ENCODE results near the gene CAPN5.

Gene CAPN5

GRCh38 chr11:77121876-77122575 lies 55.3 kb downstream of the CAPN5 start:
- DNase-seq: no peak

DNA sequence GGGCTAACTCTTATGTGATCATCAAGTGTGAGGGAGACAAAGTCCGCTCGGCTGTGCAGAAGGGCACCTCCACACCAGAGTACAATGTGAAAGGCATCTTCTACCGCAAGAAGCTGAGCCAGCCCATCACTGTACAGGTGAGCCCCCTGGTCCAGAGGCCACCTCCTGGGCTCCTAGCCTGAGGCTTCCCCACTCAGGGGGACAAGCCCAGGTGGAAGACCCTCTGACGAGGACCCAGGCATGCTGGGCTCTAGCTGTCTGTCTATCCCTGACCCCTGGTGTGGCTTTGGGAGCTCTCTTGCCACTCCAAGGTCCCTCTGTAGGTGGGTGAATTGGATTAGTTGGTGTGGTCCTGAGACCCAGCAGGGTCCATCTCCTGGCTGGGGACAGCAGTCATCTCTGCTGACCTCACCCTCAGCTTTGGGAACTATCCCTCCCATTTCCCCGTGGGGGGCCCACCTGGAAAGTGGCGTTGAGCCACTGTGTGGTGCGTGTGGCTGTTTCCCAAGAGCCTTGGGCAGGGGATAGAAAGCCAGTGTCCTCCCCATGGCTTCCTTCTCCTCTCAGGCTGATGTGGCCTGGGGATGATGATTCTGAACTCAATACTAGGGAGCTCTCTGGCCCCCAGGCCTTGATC lies 55.9 kb downstream of the CAPN5 start:
- no peak for DNase-seq

DNA sequence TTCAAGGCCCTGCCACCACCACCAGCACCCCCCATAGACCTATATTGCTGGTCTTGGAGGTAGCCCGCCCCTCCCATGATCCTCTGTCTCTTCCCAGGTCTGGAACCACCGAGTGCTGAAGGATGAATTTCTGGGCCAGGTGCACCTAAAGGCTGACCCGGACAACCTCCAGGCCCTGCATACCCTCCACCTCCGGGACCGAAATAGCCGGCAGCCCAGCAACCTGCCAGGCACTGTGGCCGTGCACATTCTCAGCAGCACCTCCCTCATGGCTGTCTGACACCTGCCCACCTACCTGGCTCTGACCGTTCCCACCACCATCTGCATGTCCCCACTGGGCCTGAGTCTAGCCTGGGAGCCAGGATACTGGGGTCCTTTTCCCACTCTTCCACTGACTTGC lies 56.8 kb downstream of the CAPN5 start:
- DNase-seq: no peak

GRCh38 chr11:77124041-77124440 lies 57.3 kb downstream of the CAPN5 start:
- no peak for DNase-seq

DNA sequence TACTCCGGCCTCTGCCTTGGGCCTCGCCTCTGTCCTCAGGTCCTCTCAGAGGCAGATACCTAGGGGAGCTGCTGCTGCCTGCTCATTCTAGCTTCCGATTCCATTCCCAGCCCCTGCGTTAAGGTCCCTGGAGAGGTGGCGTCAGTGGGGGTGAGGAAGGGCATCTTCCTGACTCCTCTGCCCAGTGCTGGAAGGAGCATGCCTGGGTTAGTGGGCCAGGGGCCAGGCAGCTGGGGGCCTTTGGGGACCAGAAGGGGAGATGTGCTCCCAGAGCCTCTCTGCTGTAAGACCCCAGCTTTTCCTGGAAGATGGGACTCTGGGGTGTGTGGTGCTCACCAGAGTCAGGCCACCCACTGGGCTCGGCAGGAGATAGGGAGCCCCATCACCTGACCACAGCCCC lies 57.7 kb downstream of the CAPN5 start:
- DNase-seq: no peak

DNA sequence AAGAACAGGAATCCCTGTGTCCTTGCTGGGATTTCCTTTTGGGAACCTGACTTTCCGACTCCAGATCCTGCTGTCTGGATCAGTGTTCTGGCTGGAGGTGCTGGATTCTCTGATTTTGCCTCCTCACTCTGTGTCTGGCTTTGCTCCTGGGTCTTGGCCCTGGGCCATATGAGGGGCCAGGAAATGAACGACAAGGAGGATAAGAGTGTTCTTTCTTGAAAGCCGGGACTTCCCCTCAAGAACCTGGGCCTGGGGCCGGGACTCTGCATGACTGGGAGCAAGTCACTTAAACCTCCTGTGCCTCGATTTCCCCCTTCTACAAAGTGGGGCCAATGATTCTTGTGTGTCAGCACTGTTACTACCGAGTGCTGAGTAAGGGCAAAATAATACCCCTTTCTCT lies 58.4 kb downstream of the CAPN5 start:
- no peak for DNase-seq

DNA sequence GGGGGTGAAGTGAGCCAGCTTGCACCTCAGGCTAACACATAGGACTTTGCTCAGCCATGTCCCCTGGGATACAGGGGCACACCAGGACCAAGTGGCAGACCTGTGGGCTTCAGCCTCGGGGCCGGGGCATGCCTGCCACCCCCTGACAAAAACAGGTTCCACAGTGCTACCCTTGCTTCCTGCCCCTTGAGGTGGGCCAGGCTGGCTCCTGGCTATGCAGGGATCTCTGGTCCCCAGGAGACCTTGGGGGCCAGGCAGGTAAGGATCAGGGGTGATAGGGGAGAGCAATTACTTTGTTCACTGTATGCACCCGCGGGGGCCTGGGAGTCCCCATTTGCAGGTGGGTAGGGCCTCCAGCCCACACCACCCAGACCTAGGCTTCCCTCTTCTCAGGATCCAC lies 58.9 kb downstream of the CAPN5 start:
- no peak for DNase-seq

DNA sequence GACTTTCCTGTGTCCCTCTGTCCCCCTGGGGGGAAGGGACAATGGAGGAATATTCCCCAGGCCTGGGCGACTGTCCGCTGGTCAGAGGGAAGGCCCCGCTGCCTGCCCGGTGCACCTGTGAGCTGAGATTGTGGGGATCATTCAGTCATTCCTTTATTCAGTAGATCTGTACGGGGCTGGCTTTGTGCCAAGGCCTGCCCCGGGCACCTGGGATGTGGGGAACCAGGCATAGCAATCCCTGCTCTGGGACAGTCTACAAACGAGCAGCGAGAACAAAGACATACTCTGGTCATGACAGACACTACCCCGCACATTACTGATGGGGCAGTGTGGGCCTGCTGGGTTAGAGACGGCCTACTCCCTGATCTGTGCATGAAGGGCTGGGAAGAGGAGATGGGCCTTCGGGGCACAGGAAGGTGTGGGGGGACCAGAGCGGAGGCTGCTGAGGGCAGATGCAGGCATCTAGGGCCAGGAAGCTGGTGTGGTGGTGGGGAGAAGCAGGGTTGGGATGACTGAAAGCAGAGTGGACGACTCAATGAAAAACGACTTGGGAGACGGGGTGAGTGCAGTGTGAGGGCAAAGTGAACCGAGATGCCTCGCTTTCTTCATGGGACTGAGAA lies 59.5 kb downstream of the CAPN5 start:
- no peak for DNase-seq

DNA sequence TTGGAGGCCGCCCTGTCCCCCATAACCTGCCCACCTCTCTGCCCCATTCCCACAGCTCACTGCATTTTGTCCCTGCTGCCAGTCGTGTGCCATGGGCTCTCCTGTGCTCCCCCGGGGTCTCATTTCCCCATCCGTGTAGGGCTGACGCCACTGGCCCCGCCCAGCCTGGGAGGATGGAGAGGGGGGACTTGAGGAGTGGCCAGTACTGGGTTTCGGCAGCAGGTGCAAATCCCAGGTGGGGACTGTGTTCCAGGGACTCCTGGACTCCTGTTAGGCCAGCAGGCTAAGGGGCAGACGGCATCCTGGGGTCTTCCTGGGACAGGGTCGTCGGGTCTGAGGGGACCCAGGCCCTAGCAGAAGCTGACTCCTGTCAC lies 60.1 kb downstream of the CAPN5 start:
- no peak for DNase-seq

- peak; percentile 35 for DNase-seq
These were observed 60.6 kb downstream of the CAPN5 start for GRCh38 chr11:77127235-77127911.

- no peak for DNase-seq
These were observed 61.3 kb downstream of the CAPN5 start, which contains the start of gene MYO7A for GRCh38 chr11:77127920-77128691. Gene MYO7A, plus strand, starts transcription at chr11:77128246. Its CDS starts 2,389 bp downstream, at chr11:77130635.

DNA sequence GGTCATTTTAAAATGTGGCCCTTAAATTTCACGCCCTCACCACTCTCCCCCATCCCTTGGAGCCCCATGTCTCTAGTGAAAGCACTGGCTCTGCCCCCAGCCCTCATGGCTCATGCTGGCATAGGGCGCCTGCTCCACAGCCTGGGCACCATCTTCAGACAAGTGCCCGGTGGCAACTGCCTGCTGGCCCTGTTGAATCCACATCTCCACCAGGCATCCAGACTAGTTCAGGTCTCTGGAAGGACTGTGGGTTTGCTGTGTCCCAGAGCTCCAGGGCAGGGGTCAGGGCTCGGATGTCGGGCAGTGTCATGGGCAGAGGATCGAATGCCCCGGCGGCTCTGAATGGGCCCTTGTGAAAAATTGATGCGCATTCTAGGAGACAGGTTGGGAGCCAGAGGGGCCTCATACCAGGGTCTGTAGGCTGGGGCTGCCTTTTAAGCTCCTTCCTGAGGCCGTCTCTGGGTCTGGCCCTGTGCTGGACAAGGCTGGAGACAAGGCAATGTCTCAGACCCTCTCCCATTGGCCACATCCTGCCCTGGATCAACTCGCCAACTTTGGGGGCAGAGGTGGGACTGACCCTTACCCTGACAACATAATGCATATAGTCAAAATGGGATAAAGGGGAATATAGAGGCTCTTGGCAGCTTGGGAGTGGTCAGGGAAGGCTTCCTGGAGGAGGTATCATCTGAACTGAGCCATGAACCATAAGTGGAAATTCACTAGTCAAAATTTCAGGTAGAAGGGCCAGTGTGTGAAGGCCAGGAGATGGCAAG lies 62.5 kb downstream of the CAPN5 start:
- no peak for DNase-seq

- DNase-seq: no peak
These were observed 63.3 kb downstream of the CAPN5 start for GRCh38 chr11:77129842-77130756.

GRCh38 chr11:77130763-77131513 lies 64.2 kb downstream of the CAPN5 start:
- no peak for DNase-seq

DNA sequence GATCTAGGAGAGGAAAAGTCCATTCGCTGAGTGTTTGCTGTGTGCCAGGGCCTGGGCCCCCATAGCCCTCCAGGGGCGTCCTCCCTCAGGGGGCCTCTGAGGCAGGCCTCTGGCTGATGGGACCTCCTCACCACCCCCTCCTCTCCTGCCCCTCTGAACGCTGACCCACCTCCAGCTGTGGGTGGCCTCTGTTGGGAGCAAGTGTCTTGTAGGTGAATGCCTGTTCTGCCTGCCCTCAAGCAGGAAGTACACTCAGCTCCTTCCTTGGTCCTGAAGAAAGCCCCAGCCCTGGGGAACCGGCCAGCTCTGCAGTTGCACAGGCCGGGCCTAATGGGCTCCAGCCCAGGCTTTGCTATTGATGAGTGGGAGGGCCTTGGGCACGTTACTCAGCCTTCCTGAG lies 64.8 kb downstream of the CAPN5 start:
- DNase-seq: no peak

GRCh38 chr11:77135069-77135468 lies 68.3 kb downstream of the CAPN5 start:
- DNase-seq: no peak

DNA sequence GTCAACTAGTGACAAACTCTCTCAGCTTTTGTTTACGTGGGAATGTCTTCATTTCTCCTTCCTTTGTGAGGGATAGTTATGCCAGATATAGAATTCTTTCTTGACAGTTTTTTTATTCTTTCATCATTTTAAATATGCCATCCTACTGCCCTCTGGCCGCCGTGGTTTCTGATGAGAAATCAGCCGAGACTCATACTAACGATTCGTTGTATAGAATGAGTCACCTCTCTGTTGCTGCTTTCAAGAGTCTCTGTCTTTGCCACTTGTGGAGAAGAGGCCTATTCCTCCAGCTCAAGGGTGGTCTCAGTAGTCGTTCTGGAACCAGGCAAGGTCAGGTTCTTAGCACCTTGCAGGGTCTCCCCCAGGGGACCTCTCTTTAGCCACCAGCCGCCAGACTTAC lies 69.3 kb downstream of the CAPN5 start:
- no peak for DNase-seq

DNA sequence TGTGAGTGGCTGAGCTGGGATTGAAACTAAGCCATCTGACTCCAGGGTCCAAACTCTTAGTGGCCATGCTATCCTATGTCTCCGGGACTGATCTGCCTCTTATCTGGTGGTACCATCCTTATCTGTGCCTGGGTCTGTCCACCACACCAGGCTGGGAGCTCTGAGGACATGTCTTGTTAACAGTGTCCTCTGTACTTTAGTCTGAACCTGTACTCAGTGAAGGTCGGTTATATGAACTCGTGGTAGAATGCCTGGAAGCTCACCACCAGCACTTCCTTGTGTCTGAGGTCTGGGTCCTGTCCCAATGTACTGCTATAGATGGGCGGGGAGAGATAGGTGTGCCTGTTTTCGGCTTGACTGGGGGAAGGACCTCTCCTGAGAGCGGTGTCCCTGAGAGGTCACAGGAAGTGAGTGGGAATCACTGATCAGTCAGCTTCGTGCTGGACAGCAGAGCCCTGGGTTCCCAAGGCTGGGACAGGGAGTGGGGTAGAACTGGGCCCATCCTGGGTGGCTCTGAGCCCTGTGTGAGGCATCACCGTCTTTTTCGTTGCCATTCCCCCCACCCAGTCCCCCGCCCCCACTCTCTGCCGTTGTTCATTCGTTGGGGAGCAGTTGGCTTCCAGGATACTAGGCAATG lies 70.1 kb downstream of the CAPN5 start:
- no peak for DNase-seq

DNA sequence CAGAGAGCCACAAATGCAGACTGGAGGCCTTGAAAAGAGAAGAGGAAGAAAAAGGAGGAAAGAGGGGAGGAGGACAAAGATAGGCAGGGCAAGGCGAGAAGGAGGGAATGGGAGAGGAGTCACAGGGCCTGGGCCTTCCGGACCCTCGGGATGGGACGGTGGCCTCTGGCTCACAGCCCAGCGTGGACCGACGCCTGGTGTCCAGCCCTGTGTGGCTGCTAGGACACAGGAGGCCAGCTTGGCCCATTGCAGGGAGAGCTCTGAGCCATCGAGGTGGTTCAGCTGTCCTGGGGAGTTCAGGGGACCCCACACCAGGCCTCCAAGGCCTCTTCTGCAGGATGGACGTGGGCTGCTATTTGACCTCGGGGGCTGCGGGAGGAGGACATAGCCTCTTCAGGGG lies 70.7 kb downstream of the CAPN5 start:
- DNase-seq: no peak

All from stimulated activated naive CD4-positive, alpha-beta T cell treated with Interleukin-2 at 50 U/mL for 16 hours (primary cell).